GM23248 (cell line): ENCODE data around the gene MDFIC. TPM values are rescaled to one million over a fixed set of nuclear protein-coding genes. Genes with fewer than 3 reads are reported as not detected.

Experiments used
- DNase-seq: peaks from one replicate; pipeline ENCODE4 v3.0.0-alpha.2; 2015
- H2AFZ ChIP-seq: fragments of 200-600 bp; sonication (generic); 2 replicates; pipeline ENCODE4 v1.6.1; 2016; ENCODE audit warnings: antibody characterized with exemption
- H3F3A ChIP-seq: fragments of 200-600 bp; sonication (generic); 2 replicates; pipeline ENCODE4 v1.6.1; 2016; ENCODE audit warnings: mild to moderate bottlenecking, antibody characterized with exemption, mixed run types; ENCODE audit not compliant: insufficient read depth
- H3K27ac ChIP-seq: fragments of 200-600 bp; sonication (generic); 2 replicates; pipeline ENCODE4 v1.5.1; 2016; ENCODE audit warnings: mild to moderate bottlenecking
- H3K27me3 ChIP-seq: fragments of 200-600 bp; sonication (generic); replicated peaks from 2 replicates; pipeline ENCODE4 v1.6.1; 2016; ENCODE audit warnings: mild to moderate bottlenecking; ENCODE audit not compliant: insufficient read depth
- H3K36me3 ChIP-seq: fragments of 200-600 bp; sonication (generic); 2 replicates; pipeline ENCODE4 v1.6.1; 2016; ENCODE audit warnings: low read depth, mild to moderate bottlenecking
- H3K4me1 ChIP-seq: fragments of 200-600 bp; sonication (generic); 2 replicates; pipeline ENCODE4 v1.6.1; 2016; ENCODE audit warnings: mild to moderate bottlenecking; ENCODE audit not compliant: insufficient read depth
- H3K4me2 ChIP-seq: fragments of 200-600 bp; sonication (generic); one replicate; pipeline ENCODE4 v1.6.1; 2016; ENCODE audit warnings: mild to moderate bottlenecking; ENCODE audit not compliant: unreplicated experiment
- H3K4me3 ChIP-seq: fragments of 200-600 bp; sonication (generic); 2 replicates; pipeline ENCODE4 v1.5.1; 2016; ENCODE audit warnings: mild to moderate bottlenecking
- H3K79me2 ChIP-seq: fragments of 200-600 bp; sonication (generic); 2 replicates; pipeline ENCODE4 v1.6.1; 2016; ENCODE audit warnings: mild to moderate bottlenecking; ENCODE audit not compliant: insufficient read depth
- H3K9ac ChIP-seq: fragments of 200-600 bp; sonication (generic); 2 replicates; pipeline ENCODE4 v1.6.1; 2016; ENCODE audit warnings: mild to moderate bottlenecking
- H3K9me2 ChIP-seq: fragments of 200-600 bp; sonication (generic); 2 replicates; pipeline ENCODE4 v1.6.1; 2016; ENCODE audit warnings: mixed run types, mild to moderate bottlenecking, moderate library complexity; ENCODE audit not compliant: insufficient read depth
- H3K9me3 ChIP-seq: fragments of 200-600 bp; sonication (generic); one replicate; pipeline ENCODE4 v1.6.1; 2017; ENCODE audit warnings: low read depth
- H4K20me1 ChIP-seq: fragments of 200-600 bp; sonication (generic); 2 replicates; pipeline ENCODE4 v1.6.0; 2016; ENCODE audit not compliant: insufficient read depth
- EZH2 ChIP-seq: fragments of 200-600 bp; sonication (generic); IDR thresholded peaks from 2 replicates; pipeline ENCODE4 v1.6.1; 2018; ENCODE audit warnings: antibody characterized with exemption, mild to moderate bottlenecking; ENCODE audit not compliant: insufficient read depth, poor library complexity, severe bottlenecking
- EZH2phosphoT487 ChIP-seq: fragments of 200-600 bp; sonication (generic); IDR thresholded peaks from 2 replicates; pipeline ENCODE4 v1.6.1; 2018; ENCODE audit warnings: antibody characterized with exemption, moderate library complexity, mild to moderate bottlenecking, low read depth; ENCODE audit not compliant: insufficient read depth
- WGBS, 2 experiments: methylation state at CpG; one replicate each; pipeline ENCODE4 v1.1.6; 2015 to 2017; ENCODE audit warnings: low lambda C conversion rate in 2 of 2, low coverage in 1 of 2; ENCODE audit errors: missing lambda C conversion rate in 2 of 2; 5-methylcytosine and 5-hydroxymethylcytosine counted together
- in situ Hi-C: fragments of 300-500 bp; cut with MboI; formaldehyde crosslinking; loops from 2 replicates; pipeline ENCODE4 v1.15.0; 2020
- polyA plus RNA-seq: library from polyadenylated mRNA; unstranded; fragments of >200 nt; fragmentation: Nextera tagmentation; extraction: Ambion mirVana; gene quantifications from 2 replicates; pipeline ENCODE4 v1.2.1, GENCODE V29; 2016
- total RNA-seq: library from RNA; depleted of rRNA; stranded (reverse); fragments of >200 nt; shearing (Covaris generic); gene quantifications from 2 replicates; pipeline ENCODE4 v1.2.3, GENCODE V29; 2014; rRNA removed

Gene MDFIC, protein sequence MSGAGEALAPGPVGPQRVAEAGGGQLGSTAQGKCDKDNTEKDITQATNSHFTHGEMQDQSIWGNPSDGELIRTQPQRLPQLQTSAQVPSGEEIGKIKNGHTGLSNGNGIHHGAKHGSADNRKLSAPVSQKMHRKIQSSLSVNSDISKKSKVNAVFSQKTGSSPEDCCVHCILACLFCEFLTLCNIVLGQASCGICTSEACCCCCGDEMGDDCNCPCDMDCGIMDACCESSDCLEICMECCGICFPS
- 50.3 and 53.1 TPM in 2 replicates for total RNA-seq
- 23.0 and 23.8 TPM in 2 replicates for polyA plus RNA-seq

DNA sequence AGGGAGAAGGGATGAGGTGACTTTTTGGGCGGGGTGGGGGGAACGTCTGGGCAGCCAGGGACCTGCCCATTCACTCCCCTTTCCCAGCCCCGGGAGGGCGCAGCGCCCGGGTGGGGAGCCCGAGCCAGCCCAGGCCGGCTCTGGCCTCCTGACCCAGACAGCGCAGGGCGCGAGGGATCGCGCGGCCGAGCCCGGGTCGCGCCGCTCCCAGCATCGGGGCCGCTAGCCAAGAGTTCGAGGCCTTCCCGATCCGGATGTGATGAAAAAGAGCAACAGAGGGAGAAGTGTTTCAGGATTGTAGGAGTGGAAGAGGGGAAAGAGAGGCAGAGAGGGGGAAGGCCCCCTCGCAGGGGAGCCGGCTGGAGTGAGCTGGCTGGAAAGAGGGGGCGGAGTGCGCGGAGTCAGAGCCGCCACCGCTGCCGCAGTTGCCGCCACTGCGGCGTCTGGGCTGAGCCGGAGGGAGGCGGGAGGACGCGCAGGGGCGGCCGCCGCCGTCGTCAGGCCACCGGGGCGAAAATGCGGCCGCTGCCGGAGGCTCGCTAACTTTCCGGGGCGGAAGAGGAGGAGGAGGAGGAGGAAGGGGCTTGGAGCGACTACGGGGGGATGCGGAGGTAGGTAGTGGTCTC, at the start of gene MDFIC:
MDFIC (plus strand) TSS at position 69 of the 626 bp plus-strand sequence. CDS start 940 bp downstream, outside the sequence.
- in situ Hi-C loops: no loop called here
- H3K9ac ChIP-seq: peak within 1 kb of the TSS; percentile 98
- DNase-seq: peak; percentile 90
- no peak for TF ChIP-seq EZH2phosphoT487
- TF ChIP-seq EZH2: no peak
- peak within 1 kb of the TSS; percentile 90 for H3K27ac ChIP-seq
- H3K27me3 ChIP-seq: no peaks in the 10 kb centered on the region
- H3K36me3 ChIP-seq: no peaks in the 10 kb centered on the region
- no peaks in the 10 kb centered on the region for H3K9me2 ChIP-seq
- peak within 1 kb of the TSS; percentile 74 for H3K4me3 ChIP-seq
- H3K79me2 ChIP-seq: peaks cover 38% of the 10 kb centered on the region
- WGBS, 2 experiments: 1% methylated on average over 37 to 55 of the region's 55 CpGs
- no peaks in the 10 kb centered on the region for H3K9me3 ChIP-seq
- H3F3A ChIP-seq: peaks cover 26% of the 10 kb centered on the region
- H3K4me2 ChIP-seq: peak within 1 kb of the TSS; percentile 94
- peaks cover 26% of the 10 kb centered on the region for H3K4me1 ChIP-seq
- H2AFZ ChIP-seq: peak within 1 kb of the TSS; percentile 92
- H4K20me1 ChIP-seq: no peaks in the 10 kb centered on the region

DNA sequence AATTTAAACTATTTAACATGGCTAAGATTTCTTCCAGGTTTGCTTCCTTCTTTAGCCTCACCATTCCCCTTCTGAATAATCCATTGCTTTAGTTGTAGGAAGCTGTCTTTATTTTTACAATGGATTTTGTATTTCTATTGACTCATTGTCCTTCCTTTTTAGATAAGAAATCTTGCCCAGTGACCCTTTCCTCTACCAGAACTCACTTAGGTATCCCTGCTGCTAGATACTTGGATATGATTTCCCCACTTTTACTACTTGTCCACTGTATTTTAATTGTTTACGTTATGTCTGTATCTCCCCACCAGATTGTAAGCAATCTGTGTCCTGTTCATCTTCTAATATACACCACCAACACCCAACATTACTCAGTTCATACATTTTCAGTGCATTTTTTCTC, 47.7 kb upstream of the MDFIC start:
- WGBS, 2 experiments: 74 to 94% methylated on average over 1 of the region's 1 CpG
- in situ Hi-C loops: no loop called here
- H2AFZ ChIP-seq: no peak overlapping the region
- no peak overlapping the region for H3K9ac ChIP-seq
- no peak overlapping the region for H3K27ac ChIP-seq
- H3K9me3 ChIP-seq: no peaks in the 10 kb centered on the region
- peaks cover 2% of the 10 kb centered on the region; the same call in 1 of the 2 replicates for H3K4me1 ChIP-seq
- TF ChIP-seq EZH2phosphoT487 (no peak), EZH2 (no peak)
- no peaks in the 10 kb centered on the region for H3K27me3 ChIP-seq
- no peaks in the 10 kb centered on the region for H3K9me2 ChIP-seq
- H3K36me3 ChIP-seq: no peaks in the 10 kb centered on the region
- no peaks in the 10 kb centered on the region for H4K20me1 ChIP-seq
- no peak for DNase-seq
- H3K4me3 ChIP-seq: no peak overlapping the region
- no peaks in the 10 kb centered on the region for H3F3A ChIP-seq
- no peak overlapping the region for H3K4me2 ChIP-seq
- no peaks in the 10 kb centered on the region for H3K79me2 ChIP-seq

DNA sequence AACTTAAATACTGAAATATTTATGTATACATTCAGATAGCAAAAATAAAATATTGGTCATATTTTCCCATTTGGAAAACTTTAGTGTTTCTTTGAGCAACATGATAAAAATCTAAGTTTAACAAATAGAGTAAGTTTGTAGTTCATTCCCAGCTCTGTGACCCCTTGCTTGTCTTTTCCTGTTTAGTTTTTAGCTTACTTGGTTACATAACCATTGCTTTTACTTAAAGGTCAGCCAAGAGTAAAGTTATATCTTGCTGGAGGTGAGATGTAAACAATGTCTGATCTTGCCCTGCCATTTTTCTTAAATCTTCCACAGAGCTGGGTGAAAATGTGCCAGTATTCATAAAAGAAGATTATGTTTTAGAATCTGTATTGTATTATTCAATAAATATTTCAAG, 46.7 kb upstream of the MDFIC start:
- in situ Hi-C loops: no loop called here
- Histone ChIP-seq H3K4me3 (no peak overlapping the region), H3K79me2 (no peaks in the 10 kb centered on the region), H3K9me3 (no peaks in the 10 kb centered on the region), H3K9ac (no peak overlapping the region), H3K4me2 (no peak overlapping the region), H4K20me1 (no peaks in the 10 kb centered on the region), H3K27ac (no peak overlapping the region), H2AFZ (no peak overlapping the region), H3F3A (peaks cover 9% of the 10 kb centered on the region; the same call in 1 of the 2 replicates), H3K9me2 (no peaks in the 10 kb centered on the region), H3K36me3 (no peaks in the 10 kb centered on the region), H3K4me1 (peaks cover 9% of the 10 kb centered on the region; the same call in 1 of the 2 replicates), H3K27me3 (no peaks in the 10 kb centered on the region)
- DNase-seq: no peak
- TF ChIP-seq EZH2 (no peak), EZH2phosphoT487 (no peak)

DNA sequence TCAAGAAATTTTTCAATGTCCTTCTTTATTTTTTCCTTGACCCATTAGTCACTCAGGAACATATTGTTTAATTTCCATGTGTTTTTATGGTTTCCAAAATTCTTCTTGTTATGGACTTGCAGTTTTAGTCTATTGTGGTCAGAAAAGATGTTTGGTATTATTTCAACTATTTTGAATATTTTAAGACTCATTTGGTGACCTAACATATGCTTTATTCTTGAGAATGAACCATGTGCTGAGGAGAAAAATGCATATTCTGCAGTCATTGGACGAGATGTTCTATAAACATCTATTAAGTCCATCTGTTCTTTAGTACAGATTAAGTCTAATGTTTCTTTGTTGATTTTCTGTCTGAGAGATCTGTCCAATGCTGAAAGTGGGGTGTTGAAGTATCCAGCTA, 42.3 kb upstream of the MDFIC start:
- H2AFZ ChIP-seq: no peak overlapping the region
- no peak overlapping the region for H3K4me3 ChIP-seq
- H4K20me1 ChIP-seq: no peaks in the 10 kb centered on the region
- TF ChIP-seq EZH2 (no peak), EZH2phosphoT487 (no peak)
- in situ Hi-C loops: no loop called here
- H3K36me3 ChIP-seq: no peaks in the 10 kb centered on the region
- WGBS, 2 experiments: 4 to 13% methylated on average over 1 of the region's 1 CpG
- H3K4me2 ChIP-seq: no peak overlapping the region
- H3K9me3 ChIP-seq: no peaks in the 10 kb centered on the region
- DNase-seq: peak; percentile 54
- H3K4me1 ChIP-seq: peaks cover 9% of the 10 kb centered on the region; the same call in 1 of the 2 replicates
- H3K27ac ChIP-seq: no peak overlapping the region
- no peaks in the 10 kb centered on the region for H3K9me2 ChIP-seq
- H3K9ac ChIP-seq: no peak overlapping the region
- no peaks in the 10 kb centered on the region for H3K79me2 ChIP-seq
- peaks cover 10% of the 10 kb centered on the region; the same call in 1 of the 2 replicates for H3F3A ChIP-seq
- no peaks in the 10 kb centered on the region for H3K27me3 ChIP-seq
